Right ventricle myocardium superior (tissue), 1 donor: Measurements from ENCODE around the gene C16orf96. TPM values are rescaled to one million over a fixed set of nuclear protein-coding genes. Genes with fewer than 3 reads are reported as not detected.

ENCODE experiments used
- ATAC-seq: fragments of 200-7000 bp; cut with Tn5 transposase; one replicate; pipeline ENCODE4 v1.9.1; 2020; ENCODE audit warnings: mild to moderate bottlenecking; ENCODE audit not compliant: poor library complexity
- DNase-seq: peaks from one replicate; pipeline ENCODE4 v3.0.0-alpha.2; 2020
- intact Hi-C: fragments of 100-400 bp; cut with DNase I; formaldehyde crosslinking; loops from one replicate; pipeline ENCODE4 v1.11.2; 2022
- long read RNA-seq: library from polyadenylated mRNA; unstranded; transcript quantifications from one replicate; pipeline ENCODE4 v2.0.0, GENCODE V29; 2021
- total RNA-seq: library from RNA; stranded (reverse); fragmentation: NEBNext Ultra II Directional; extraction: Animal tissue kit (Norgen Biotek cat#: 25700); gene quantifications from one replicate; pipeline ENCODE4 v1.2.1, GENCODE V29; 2021
- donor health status: DM: no; HTN: yes; CAD: no; lungs with severe emphysema.

Gene C16orf96
- 0.11 TPM for total RNA-seq
- long read RNA-seq = 0 reads

GRCh38 chr16:4556112-4556511, at the start of gene C16orf96:
Gene C16orf96, plus strand, starts transcription at chr16:4556340. Its CDS starts 150 bp downstream, at chr16:4556490.
- ATAC-seq (no peak), DNase-seq (no peak)
- intact Hi-C loops = no loop called here

- ATAC-seq (peak; percentile 77), DNase-seq (no peak)
- intact Hi-C loops = loop anchor here (5.0 kb wide), 1 partner anchor 36 kb away; no protein-coding TSS in a partner anchor
Measured at GRCh38 chr16:4506450-4506849, 49.7 kb upstream of the C16orf96 start.

GRCh38 chr16:4507588-4508345, 48.4 kb upstream of the C16orf96 start:
- DNase-seq = no peak
- no peak for ATAC-seq
- intact Hi-C loops = loop anchor here (5.0 kb wide), 1 partner anchor 35 kb away; no protein-coding TSS in a partner anchor

- intact Hi-C loops = loop anchor here (5.0 kb wide), 1 partner anchor 33 kb away; no protein-coding TSS in a partner anchor
- DNase-seq = no peak
- ATAC-seq = no peak
Measured at GRCh38 chr16:4508806-4509205, 47.3 kb upstream of the C16orf96 start.

GRCh38 chr16:4509420-4509819, 46.7 kb upstream of the C16orf96 start:
- DNase-seq = no peak
- ATAC-seq = no peak

GRCh38 chr16:4510131-4510530, 46.0 kb upstream of the C16orf96 start:
- DNase-seq (no peak), ATAC-seq (no peak)
- intact Hi-C loops = no loop called here

More at GRCh38 chr16:4509420-4509819, 46.7 kb upstream of the C16orf96 start:
- intact Hi-C loops = loop anchor here (5.0 kb wide), 1 partner anchor 33 kb away; no protein-coding TSS in a partner anchor

- intact Hi-C loops = no loop called here
- peak; percentile 25 for ATAC-seq
Measured at GRCh38 chr16:4510747-4511426, 45.3 kb upstream of the C16orf96 start.

GRCh38 chr16:4511441-4512082, 44.6 kb upstream of the C16orf96 start:
- peak; percentile 71 for DNase-seq
- ATAC-seq = peak; percentile 69
- intact Hi-C loops = no loop called here

More at GRCh38 chr16:4510747-4511426, 45.3 kb upstream of the C16orf96 start:
- DNase-seq = peak; percentile 50

- ATAC-seq (no peak), DNase-seq (no peak)
- intact Hi-C loops = no loop called here
Measured at GRCh38 chr16:4512473-4512872, 43.7 kb upstream of the C16orf96 start.

- ATAC-seq = peak; percentile 27
- peak; percentile 52 for DNase-seq
- intact Hi-C loops = no loop called here
Measured at GRCh38 chr16:4513086-4513860, 42.9 kb upstream of the C16orf96 start.

GRCh38 chr16:4513881-4514280, 42.3 kb upstream of the C16orf96 start:
- intact Hi-C loops = no loop called here
- no peak for ATAC-seq
- DNase-seq = no peak

- ATAC-seq (no peak), DNase-seq (peak; percentile 52)
- intact Hi-C loops = no loop called here
Measured at GRCh38 chr16:4514606-4515005, 41.5 kb upstream of the C16orf96 start.

GRCh38 chr16:4515611-4516233, 40.4 kb upstream of the C16orf96 start:
- ATAC-seq = no peak
- intact Hi-C loops = no loop called here
- DNase-seq = no peak

- intact Hi-C loops = no loop called here
- no peak for DNase-seq
- ATAC-seq = peak; percentile 18
Measured at GRCh38 chr16:4517812-4518680, 38.1 kb upstream of the C16orf96 start.

GRCh38 chr16:4519274-4520058, 36.7 kb upstream of the C16orf96 start:
- intact Hi-C loops = no loop called here
- no peak for ATAC-seq
- DNase-seq = no peak

- ATAC-seq (no peak), DNase-seq (no peak)
- intact Hi-C loops = no loop called here
Measured at GRCh38 chr16:4520913-4521312, 35.2 kb upstream of the C16orf96 start.
